HUES64 (cell line): ENCODE data around the gene MRPL21.

Experiments used
- H3K27ac ChIP-seq: 2 replicates; pipeline ENCODE4 v1.7.0; 2013; ENCODE audit warnings: low read depth, low read length, inconsistent platforms
- H3K27me3 ChIP-seq: 2 replicates; pipeline ENCODE4 v1.6.1; 2013; ENCODE audit warnings: mild to moderate bottlenecking, low read length; ENCODE audit not compliant: insufficient read depth
- H3K36me3 ChIP-seq: 2 replicates; pipeline ENCODE4 v1.6.1; 2013; ENCODE audit warnings: mild to moderate bottlenecking, low read length; ENCODE audit not compliant: insufficient read depth
- H3K4me1 ChIP-seq: 2 replicates; pipeline ENCODE4 v1.6.1; 2013; ENCODE audit warnings: mild to moderate bottlenecking, low read length, moderate library complexity; ENCODE audit not compliant: insufficient read depth
- H3K4me3 ChIP-seq: 2 replicates; pipeline ENCODE4 v1.5.1; 2013; ENCODE audit warnings: mild to moderate bottlenecking, low read length, moderate library complexity
- H3K9ac ChIP-seq: 2 replicates; pipeline ENCODE4 v1.6.1; 2013; ENCODE audit warnings: mild to moderate bottlenecking, low read depth, low read length
- H3K9me3 ChIP-seq: 2 replicates; pipeline ENCODE4 v1.6.1; 2013; ENCODE audit warnings: low read depth, low read length; ENCODE audit not compliant: insufficient read depth
- WGBS: fragments of 150-250, 120-280 bp; methylation state at CpG from one replicate; pipeline ENCODE4 v1.1.7; 2013; ENCODE audit warnings: missing lambda C conversion rate; 5-methylcytosine and 5-hydroxymethylcytosine counted together

Gene MRPL21

DNA sequence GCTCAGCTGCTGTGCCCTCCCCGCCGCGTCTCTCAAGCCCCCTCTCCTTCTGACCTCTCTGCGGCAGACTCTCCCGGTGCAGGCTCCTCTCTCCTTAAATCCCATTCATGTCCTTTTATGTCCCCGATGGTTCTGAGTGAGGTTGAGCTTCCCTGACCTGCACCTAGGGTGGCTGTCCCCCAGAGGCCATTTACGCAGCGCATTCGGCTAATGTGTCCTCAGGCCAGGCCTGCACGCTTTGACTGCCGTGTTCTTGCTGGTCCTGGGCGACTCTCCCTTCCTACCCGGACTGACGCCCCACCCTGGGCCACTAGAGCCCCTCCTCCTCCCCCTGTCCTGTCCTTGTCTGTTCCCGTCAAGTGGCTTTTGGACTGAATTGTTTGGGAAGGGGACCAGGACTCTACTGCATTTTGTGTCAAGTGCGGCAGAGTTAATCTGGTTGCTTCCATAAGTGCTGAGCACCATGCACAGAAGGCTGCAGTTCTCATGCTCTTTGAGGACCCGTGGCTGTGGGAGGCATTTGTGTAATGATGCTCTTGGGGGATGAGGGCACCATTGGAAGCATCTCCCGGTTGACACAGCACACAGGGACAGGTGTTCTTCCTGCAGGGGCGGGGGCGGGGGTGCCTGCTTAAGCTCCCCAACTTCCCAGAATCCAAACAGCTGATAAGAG lies 37.2 kb upstream of the MRPL21 start:
- H3K4me1 ChIP-seq, result no peaks in the 10 kb centered on the region
- H3K36me3 ChIP-seq, result peaks cover 35% of the 10 kb centered on the region
- H3K27ac ChIP-seq, result no peak overlapping the region
- WGBS, result 93% methylated on average over 20 of the region's 20 CpGs
- no peaks in the 10 kb centered on the region for H3K27me3 ChIP-seq
- no peaks in the 10 kb centered on the region for H3K9me3 ChIP-seq
- no peak overlapping the region for H3K4me3 ChIP-seq
- no peak overlapping the region for H3K9ac ChIP-seq

DNA sequence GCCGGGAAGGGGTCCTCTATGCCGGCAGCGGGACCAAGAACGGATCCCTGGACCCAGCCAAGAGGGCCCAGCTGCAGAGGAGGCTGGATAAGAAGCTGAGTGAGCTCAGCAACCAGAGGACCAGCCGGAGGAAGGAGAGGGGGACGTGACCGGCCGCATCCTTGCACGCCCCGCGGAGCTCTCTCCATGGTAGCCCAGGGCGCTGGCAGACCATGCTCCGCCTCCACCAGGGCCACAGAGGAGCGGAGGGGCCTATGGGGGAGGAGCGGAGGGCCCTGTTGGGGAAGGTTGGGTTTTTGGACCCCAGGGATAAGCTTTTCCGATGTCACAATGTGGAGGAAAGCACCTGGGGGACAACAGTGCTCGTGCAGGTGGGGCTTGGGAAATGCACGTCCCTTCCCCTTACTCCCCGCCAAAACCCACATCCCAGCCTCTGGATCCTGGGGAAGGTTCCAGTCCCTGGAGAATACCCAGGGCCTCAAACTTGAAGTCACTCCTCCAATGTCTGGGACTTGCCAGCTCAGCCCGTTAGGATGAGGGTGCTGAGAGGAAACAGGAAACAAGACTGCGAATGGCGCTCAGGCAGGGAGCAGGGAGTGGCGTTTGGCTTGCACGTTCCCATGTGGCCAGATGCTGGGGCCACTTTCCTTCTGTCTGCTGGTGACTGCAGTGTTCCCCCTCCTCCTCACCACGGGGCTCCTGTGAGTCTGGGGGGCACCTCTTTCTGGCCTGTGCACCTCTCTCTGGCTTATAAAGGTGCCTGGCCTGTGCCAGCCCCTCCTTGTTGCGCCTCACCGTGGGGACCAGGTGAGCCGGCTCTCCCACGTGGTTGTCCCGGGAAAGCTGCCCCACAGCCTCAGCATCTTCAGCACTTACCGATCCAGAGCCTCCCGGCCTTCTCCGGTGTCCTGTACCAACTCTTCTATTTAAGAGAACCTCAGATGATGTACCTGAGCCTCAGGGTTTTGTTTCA lies 36.2 kb upstream of the MRPL21 start:
- H3K27ac ChIP-seq, result no peak overlapping the region
- H3K9me3 ChIP-seq, result no peaks in the 10 kb centered on the region
- 91% methylated on average over 33 of the region's 33 CpGs for WGBS
- H3K4me1 ChIP-seq, result no peaks in the 10 kb centered on the region
- H3K27me3 ChIP-seq, result no peaks in the 10 kb centered on the region
- H3K36me3 ChIP-seq, result peaks cover 44% of the 10 kb centered on the region
- no peak overlapping the region for H3K4me3 ChIP-seq
- no peak overlapping the region for H3K9ac ChIP-seq

DNA sequence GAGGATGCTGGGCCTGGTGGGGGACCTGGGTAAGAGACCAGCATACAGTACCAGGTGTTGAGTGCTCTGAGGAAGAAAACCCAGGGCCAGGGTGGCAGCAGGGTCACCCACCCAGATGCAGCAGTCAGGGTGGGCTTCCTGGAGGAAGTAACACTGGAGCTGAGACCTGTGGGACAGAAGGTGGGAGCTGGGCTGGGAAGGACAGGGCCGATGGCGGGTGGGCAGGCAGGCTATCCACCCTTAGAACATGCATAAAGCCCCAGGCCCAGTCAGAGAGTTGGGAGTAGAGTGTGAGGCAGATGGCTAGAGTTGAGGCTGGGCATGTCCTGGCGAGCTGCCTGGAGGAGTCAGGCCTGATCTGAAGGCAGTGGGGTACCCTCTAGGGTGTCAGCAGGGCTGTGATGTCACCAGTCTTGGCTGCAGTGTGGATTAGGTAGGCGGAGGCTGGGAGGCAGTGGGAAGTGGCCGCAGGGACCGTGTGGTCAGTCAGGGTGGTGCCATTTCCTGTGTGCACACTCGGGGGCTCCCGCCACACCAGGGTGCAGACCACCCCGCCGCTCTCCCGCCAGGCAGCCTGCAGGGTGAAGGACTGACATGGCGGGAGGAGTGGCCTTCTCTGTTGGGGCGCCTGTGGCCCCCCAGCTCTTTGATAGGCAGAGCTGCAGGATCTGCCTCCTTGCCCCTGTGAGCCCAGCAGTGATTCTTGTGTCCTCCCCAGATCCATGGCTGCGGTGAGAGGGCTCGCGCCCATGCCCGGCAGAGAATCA lies 35.4 kb upstream of the MRPL21 start:
- Histone ChIP-seq H3K4me3 (no peak overlapping the region), H3K27me3 (no peaks in the 10 kb centered on the region), H3K9me3 (no peaks in the 10 kb centered on the region), H3K27ac (no peak overlapping the region), H3K9ac (no peak overlapping the region), H3K4me1 (no peaks in the 10 kb centered on the region), H3K36me3 (peaks cover 52% of the 10 kb centered on the region)
- 89% methylated on average over 17 of the region's 17 CpGs for WGBS

DNA sequence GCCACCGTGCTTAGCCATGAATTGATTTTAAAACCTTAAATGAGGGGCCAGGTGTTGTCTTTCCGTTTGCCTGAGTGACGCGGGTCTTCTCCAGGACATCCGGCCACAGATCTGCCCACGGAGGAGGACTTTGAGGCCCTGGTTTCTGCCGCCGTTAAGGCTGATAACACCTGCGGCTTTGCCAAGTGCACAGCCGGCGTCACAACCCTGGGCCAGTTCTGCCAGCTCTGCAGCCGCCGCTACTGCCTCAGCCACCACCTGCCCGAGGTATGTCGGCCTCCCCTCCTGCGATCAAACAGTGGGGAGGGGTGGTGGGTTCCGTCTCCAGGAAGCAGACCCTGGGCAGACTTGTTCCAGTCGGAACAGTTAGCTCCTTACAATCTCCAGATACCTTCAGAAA lies 34.5 kb upstream of the MRPL21 start:
- no peaks in the 10 kb centered on the region for H3K27me3 ChIP-seq
- 91% methylated on average over 18 of the region's 18 CpGs for WGBS

DNA sequence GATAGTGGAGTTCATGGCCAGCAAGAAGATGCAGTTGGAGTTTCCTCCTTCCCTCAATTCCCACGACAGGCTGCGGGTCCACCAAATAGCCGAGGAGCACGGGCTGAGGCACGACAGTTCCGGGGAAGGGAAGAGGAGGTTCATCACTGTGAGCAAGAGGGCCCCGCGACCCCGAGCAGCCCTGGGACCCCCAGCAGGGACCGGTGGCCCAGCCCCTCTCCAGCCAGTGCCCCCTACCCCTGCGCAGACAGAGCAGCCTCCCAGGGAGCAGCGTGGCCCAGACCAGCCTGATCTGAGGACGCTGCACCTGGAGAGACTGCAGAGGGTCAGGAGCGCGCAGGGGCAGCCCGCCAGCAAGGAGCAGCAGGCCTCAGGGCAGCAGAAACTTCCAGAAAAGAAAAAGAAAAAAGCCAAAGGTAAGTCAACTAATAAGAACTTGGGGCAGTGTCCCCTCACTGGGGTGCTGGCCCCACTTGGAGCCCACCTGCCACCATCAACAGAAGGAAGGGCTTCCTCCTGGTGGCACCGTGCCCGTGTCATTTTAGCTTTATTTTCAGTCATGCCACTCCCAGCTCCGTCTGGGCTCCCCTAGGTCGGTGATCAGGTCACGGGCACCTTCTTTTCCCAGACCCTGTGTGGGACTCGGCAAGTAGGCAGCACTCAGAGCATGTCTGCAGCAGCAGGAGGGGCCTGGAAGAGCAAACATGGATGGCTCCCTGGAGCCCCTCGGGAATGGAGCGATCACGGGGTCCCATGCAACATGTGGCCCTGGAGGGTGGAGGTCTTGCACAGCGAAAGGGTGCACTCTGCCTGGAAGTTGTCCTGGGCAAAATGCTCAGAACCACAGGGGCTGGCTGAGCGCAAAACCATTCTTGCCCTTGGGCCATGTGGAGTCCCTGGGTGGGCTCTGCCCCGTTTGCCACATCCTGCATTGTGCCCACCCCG lies 33.3 kb upstream of the MRPL21 start:
- Histone ChIP-seq H3K9ac (no peak overlapping the region), H3K36me3 (peaks cover 54% of the 10 kb centered on the region), H3K9me3 (no peaks in the 10 kb centered on the region), H3K27ac (no peak overlapping the region), H3K4me3 (no peak overlapping the region), H3K27me3 (no peaks in the 10 kb centered on the region), H3K4me1 (no peaks in the 10 kb centered on the region)
- 94% methylated on average over 29 of the region's 29 CpGs for WGBS

More for the DNA sequence above, 34.5 kb upstream of the MRPL21 start:
- Histone ChIP-seq H3K9ac (no peak overlapping the region), H3K36me3 (peaks cover 54% of the 10 kb centered on the region), H3K4me1 (no peaks in the 10 kb centered on the region), H3K9me3 (no peaks in the 10 kb centered on the region), H3K27ac (no peak overlapping the region), H3K4me3 (no peak overlapping the region)

DNA sequence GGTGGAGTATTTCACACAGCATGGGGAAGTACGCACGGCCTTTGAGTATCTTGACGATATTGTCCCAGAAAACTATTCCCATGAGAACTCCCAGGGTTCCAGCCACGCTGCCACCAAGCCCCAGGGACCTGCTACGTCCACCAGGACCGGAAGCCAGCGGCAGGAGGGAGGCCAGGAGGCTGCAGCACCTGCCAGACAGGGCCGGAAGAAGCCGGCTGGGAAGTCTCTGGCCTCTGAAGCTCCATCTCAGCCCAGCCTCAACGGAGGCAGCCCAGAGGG lies 32.7 kb upstream of the MRPL21 start:
- H3K4me3 ChIP-seq, result no peak overlapping the region
- H3K9ac ChIP-seq, result no peak overlapping the region
- H3K27ac ChIP-seq, result no peak overlapping the region
- no peaks in the 10 kb centered on the region for H3K9me3 ChIP-seq
- no peaks in the 10 kb centered on the region for H3K27me3 ChIP-seq
- H3K4me1 ChIP-seq, result no peaks in the 10 kb centered on the region
- 97% methylated on average over 10 of the region's 10 CpGs for WGBS
- H3K36me3 ChIP-seq, result peaks cover 54% of the 10 kb centered on the region

DNA sequence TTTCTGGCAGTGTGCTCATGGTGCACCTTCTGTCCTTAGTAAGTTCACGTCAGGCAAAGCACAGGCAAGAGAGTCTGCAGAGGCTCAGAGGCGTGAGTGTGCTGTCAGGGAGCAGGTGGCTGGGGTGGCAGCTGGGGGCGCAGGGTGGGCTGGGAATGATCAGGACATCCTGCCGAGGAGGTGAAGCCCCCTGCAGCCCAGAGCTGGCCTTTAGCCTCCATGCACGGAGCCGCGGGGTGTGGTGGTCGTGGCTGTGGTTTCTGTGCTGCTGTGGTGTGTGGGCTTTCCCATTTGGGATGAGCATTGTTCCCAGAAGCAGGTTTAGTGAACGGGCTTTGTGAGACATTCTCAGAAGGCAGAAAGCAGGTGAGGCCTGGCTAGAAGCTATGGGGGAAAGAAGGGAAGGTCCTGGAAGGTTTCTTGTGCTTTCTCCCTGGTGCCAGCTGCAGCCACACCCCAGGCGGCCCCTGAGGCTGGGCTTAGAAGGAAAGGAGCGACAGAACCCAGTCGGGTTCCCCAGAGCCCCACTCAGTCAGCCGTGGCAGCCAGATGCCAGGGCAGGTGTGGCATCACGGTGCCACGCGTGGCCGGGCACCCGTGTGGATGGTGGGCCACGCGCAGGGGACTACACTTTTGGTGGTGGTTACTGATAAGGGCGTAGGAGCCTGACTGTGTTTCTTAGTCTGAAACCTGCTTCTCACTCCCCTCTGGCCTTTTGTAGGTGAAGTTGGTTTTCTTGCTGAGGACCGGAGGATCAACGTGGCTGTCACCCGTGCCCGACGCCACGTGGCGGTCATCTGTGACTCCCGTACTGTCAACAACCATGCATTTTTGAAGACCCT lies 32.1 kb upstream of the MRPL21 start:
- H3K4me1 ChIP-seq, result no peaks in the 10 kb centered on the region
- H3K36me3 ChIP-seq, result peaks cover 56% of the 10 kb centered on the region
- 97% methylated on average over 29 of the region's 29 CpGs for WGBS
- no peak overlapping the region for H3K27ac ChIP-seq
- H3K9ac ChIP-seq, result no peak overlapping the region
- H3K27me3 ChIP-seq, result no peaks in the 10 kb centered on the region
- no peaks in the 10 kb centered on the region for H3K9me3 ChIP-seq
- no peak overlapping the region for H3K4me3 ChIP-seq

DNA sequence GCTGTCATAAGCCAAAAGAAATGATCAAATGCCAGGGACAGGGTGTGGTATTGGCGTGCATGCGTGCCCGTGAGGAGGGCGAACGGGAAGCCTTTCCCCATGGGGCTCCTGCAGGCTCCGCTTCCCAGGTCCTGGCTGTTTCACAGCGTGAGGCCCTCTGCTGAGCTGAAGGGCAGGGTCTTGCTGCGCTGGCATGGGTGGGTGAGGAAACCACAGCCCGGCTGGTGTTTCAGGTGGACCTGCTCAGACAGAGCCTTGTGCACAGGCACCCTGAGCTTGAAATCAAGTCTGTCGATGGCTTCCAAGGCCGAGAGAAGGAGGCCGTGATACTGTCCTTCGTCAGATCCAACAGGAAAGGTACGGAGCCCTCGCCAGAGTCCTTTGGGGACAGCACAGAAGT lies 31.4 kb upstream of the MRPL21 start:
- Histone ChIP-seq H3K4me1 (no peaks in the 10 kb centered on the region), H3K36me3 (peaks cover 63% of the 10 kb centered on the region), H3K4me3 (no peak overlapping the region), H3K9me3 (no peaks in the 10 kb centered on the region), H3K27ac (no peak overlapping the region), H3K27me3 (no peaks in the 10 kb centered on the region), H3K9ac (no peak overlapping the region)
- WGBS, result 94% methylated on average over 15 of the region's 15 CpGs

DNA sequence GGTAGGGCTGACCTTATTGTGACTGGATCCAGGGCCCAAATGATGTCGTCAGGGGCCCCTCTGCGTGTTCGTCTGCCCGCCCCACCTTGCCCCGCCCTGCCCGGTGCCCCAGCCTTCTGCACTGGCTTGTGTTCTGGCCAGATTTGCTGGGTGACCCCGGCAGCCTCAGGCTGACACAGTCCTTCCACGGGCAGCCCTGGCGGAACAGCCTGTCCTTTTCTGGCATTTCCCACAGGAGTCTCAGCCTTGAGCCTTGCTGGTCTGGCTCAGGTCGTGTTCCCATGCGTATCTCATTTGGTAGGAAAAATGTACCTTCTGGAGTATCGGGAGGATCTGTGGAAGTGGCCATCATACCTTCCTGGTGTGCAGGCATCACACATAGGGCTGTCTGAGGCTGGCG lies 31.0 kb upstream of the MRPL21 start:
- 95% methylated on average over 13 of the region's 13 CpGs for WGBS

DNA sequence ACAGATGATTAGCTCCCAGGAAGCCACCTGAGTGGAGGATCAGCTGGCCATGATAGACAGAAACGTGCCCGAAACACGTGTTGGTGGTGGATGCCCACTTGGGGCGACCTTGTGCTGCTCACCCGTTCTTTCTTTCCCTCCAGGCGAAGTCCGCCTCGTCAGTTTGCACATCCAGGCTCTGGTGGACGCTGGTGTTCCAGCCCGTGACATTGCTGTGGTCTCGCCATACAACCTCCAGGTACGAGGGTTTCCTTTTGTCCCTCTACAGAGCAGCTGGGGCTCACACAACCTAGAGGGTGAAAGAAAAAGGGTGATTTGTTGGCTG lies 30.7 kb upstream of the MRPL21 start:
- no peak overlapping the region for H3K27ac ChIP-seq

More for the DNA sequence above, 31.0 kb upstream of the MRPL21 start:
- Histone ChIP-seq H3K4me3 (no peak overlapping the region), H3K9me3 (no peaks in the 10 kb centered on the region), H3K9ac (no peak overlapping the region), H3K36me3 (peaks cover 67% of the 10 kb centered on the region), H3K27ac (no peak overlapping the region), H3K27me3 (no peaks in the 10 kb centered on the region), H3K4me1 (no peaks in the 10 kb centered on the region)

More for the DNA sequence above, 30.7 kb upstream of the MRPL21 start:
- H3K4me1 ChIP-seq, result no peaks in the 10 kb centered on the region
- H3K27me3 ChIP-seq, result no peaks in the 10 kb centered on the region
- WGBS, result 96% methylated on average over 12 of the region's 12 CpGs
- H3K4me3 ChIP-seq, result no peak overlapping the region
- peaks cover 71% of the 10 kb centered on the region for H3K36me3 ChIP-seq
- no peaks in the 10 kb centered on the region for H3K9me3 ChIP-seq
- H3K9ac ChIP-seq, result no peak overlapping the region
